Cardiac fibroblast (primary cell): ENCODE results near the gene GMEB2.

ENCODE experiments used
- DNase-seq, 2 donors: peaks; one replicate each; pipeline versions ENCODE4 v3.0.0 to v3.0.0-alpha.2; 2010; ENCODE audit warnings: low read depth in 2 of 2
- H3K4me3 ChIP-seq, 2 donors: replicated peaks in 1 of 2; 1 replicate in 1 of 2; 2 replicates in 1 of 2; pipeline ENCODE4 v1.5.1; 2011; ENCODE audit warnings: low read depth in 2 of 2, low read length in 2 of 2, mild to moderate bottlenecking in 2 of 2, moderate library complexity in 1 of 2
- CTCF ChIP-seq: IDR thresholded peaks from one replicate; pipeline ENCODE4 v1.5.1; 2011; ENCODE audit warnings: low read depth, mild to moderate bottlenecking, low read length, inconsistent platforms

GMEB2 gene

GRCh38 chr20:63577317-63577894, 49.5 kb downstream of the GMEB2 start:
- no peak overlapping the region for H3K4me3 ChIP-seq
- no peak for DNase-seq
- TF ChIP-seq CTCF = no peak

GRCh38 chr20:63576311-63576710, 50.6 kb downstream of the GMEB2 start:
- TF ChIP-seq CTCF = no peak
- no peak overlapping the region for H3K4me3 ChIP-seq
- no peak for DNase-seq

GRCh38 chr20:63574829-63575743, 51.8 kb downstream of the GMEB2 start:
- no peak overlapping the region for H3K4me3 ChIP-seq
- TF ChIP-seq CTCF = no peak
- peak; percentile 36 to 66 for DNase-seq

DNA sequence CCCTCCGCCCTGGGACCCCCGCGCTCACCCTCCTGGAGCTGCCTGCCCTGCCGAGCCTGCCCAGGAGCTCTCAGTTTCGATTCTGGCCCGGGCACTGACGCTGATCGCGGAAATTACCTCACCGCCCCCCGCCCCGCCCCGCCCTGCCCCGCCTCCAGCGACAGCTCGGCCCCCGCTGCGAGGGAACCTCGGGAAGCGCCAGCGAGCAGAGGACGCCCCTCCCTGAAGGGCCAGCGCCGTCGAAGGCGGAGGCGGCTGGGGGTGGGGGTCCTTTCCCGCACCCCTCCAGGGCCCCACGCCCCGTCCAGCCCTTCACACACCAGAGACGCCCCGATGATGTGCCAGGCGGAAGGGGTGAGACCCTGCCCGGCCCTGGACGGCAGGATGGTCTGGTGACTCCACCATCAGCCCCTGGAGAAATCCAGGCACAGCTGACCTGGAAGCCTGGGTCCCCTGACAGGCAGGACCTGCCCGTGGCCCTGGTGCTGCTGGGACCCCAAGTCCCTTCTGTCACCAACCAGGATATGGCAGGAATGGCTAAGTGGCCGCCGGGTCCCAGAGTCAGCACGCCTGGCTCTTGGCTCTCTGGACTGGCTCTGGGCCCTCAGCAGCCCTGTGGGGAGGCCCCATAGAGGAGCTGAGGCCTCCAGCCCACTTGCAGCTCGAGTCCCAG, 52.6 kb downstream of the GMEB2 start, which contains the start of gene HELZ2:
Gene HELZ2, minus strand, starts transcription at position 84 of the 673 bp plus-strand sequence. CDS start 1,854 bp downstream, outside the sequence.
- TF ChIP-seq CTCF = no peak
- H3K4me3 ChIP-seq = peak within 1 kb of the TSS; percentile 78 to 84
- peak; percentile 56 to 69 for DNase-seq

GRCh38 chr20:63573647-63574131, 53.2 kb downstream of the GMEB2 start:
- DNase-seq = no peak
- H3K4me3 ChIP-seq = peak overlapping the region; percentile 78 to 84
- TF ChIP-seq CTCF = no peak

DNA sequence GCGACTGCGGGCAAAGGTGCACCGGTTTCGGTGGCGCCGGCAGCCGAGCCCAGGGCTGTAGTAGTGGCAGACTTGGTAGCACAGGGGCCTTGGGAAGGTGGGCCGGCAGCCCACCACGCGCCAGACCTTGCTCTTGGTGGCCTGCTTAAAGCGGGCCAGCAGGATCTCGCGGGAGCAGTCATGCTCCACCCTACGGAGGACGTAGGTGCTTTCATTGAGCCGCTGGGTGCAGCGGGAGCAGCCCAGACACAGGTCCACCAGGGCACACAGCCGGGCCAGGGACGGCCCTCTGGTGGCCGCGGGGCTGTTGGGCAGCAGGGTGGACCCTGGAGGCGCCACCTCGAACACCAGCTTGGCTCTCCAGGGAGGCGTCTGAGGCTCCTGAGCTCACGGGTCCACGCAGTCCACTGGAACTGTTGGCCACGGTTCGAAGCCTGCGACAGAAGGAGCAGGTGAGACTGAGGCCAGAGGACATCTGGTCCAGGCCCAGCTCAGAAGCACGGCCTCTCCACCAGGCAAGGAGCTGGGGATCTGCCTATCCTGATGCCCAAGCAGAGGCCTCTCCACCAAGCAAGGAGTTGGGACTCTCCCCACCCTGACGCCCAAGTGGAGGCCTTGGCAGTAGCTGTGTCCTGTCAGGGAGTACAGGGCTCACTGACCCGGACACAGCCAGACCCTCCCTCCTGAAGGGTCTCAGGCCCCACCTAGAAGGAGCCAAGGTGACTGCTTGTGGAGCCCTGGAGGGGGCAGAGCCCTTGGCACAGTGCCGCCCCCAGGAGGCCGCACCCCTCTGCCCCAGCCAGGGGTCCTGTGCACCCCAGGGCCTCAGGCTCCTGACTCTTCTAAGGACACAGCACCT, 53.9 kb downstream of the GMEB2 start:
- H3K4me3 ChIP-seq = peak overlapping the region; percentile 78 to 84
- DNase-seq = no peak
- peak; percentile 13 for TF ChIP-seq CTCF
